HG02571 (cell line): ENCODE data around the gene PDE4D.

Experiments used
- ATAC-seq: cut with Tn5 transposase; IDR thresholded peaks from one replicate; pipeline ENCODE4 v1.9.1; 2021; ENCODE audit warnings: mild to moderate bottlenecking, moderate library complexity; ENCODE audit not compliant: unreplicated experiment

Gene PDE4D

DNA sequence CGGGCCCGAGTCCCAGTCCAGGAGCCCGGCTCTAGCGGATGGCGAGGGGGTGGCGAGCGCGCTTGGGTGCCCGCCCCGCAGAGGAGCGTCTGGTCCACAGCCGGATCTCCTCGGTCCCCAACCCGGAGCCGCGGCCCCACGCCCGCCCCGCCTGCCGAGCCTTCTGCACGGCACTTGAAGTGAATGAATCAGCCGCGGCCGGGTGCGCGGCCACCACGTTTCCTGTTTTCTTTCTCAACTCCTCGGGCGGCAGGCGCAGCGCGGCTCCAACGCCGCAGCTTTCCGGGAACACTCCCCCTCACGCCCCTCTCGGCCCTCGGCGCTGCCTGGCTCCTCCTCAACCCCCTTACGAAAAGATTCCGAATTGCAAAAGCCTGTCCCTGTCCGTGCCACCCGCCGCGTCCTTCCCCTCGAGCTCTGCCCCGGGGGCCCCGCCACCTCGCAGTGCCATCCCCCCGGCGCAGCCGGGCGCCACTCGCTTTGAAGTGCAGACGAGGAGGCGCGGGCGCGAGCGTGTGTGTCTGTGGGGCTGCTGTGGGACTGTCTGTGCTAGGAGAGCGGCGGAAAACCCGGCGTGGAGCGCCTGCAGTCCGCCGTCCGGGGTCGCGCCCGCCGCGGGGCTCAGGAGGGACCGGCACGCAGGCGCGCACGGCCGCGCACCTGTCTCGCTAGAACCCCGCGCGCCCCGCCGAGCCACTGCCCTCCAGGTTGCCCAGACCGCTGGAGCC, 854.1 kb downstream of the PDE4D start:
- ATAC-seq: peak; percentile 54

DNA sequence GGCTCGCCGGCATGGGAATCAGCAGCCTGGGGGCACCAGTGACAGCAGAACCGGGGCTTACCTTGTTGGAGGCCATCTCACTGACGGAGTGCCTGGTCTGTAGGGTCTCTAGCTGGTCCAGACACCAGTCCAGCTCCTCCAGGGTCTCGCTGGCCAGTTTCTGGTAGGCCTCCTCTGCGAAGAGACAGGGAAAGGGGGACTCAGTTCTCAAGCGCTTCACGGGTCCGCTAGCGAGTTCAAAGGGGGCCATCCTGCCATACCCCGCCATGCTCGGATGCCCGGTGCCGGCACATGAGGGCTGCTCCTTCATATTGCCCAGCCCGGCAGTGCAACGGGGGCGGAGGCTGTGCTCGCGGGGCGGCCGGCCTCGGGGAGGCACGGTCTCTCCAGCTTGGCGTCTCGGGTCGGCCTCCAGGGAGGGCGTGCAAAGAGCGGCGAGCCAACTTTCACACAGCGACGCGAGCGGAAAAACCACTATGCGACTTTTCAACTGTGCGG, 854.7 kb downstream of the PDE4D start:
- ATAC-seq: peak; percentile 40

DNA sequence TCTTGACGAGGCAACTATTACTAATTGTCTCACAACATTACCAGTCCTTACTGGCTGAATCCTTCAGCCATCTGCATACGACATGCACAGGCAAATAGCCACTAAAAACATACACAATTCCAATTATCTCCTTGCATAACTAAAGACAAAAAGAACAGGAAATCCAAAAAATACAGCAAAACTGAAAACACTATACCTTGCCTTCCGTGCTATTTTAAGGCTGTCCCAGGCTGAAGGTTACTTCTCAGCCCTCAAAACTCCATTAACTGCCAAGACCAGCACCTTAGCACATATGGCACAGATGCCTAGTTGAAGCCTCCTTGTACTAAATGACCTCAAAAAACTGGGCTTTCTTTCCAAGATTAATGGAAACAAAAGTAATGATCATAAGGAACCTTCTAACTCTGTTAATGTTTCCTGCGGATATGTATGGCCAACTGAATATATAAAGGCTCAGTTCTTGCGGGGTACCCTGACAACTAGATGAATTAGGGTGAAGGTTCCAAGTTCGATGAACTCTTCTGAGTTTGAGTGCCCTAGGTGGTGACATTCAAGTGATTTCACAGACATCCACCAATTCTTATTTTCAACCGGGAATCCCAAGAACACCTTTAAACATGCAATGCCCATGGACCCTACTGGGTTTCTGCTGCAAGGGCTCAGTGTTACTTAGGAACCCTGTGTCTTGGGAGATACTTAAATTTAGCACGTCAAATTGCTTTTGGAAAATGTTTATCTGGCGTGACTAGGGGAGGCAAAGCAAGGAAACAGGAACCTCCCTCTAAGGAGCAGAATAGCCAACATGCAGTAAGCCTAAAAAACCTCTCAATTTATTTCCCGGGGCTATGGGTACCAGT, 855.4 kb downstream of the PDE4D start:
- ATAC-seq: no peak

DNA sequence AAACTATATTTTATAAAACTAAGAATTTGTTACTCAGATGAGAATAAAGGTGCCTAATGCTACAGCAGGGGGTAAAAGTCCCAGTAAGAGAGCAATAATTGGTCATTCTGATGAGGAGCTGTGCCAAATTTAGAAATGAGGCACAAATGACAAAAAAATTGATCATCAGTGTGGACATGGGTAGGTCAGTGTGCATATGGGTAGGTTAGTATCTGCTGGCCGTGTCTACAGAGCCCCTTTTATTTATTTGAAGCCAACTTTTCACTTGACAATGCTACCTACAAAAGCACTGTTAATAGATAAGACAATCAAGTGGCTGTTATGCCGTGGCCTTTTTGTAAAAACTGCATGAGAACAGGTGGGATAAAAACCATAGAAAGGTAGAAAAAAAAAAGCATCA, 856.1 kb downstream of the PDE4D start:
- no peak for ATAC-seq

DNA sequence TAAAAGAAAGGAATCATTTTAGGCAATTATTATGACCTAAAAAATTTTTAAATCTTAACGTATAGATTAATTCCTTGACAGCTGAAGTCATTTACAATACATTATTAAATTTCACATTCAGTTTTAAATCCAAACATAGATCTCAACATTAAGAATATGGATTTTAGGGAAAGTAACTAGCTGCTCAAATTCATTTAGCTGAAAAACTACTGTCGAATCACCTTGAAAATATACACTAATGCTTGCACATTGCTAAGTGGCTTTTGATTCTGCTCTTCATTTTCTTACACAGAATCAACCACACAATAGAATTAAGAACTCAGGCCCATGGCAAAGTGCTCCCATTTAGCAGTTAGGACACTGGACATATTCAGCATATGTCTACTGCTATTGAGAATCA, 856.5 kb downstream of the PDE4D start:
- no peak for ATAC-seq

DNA sequence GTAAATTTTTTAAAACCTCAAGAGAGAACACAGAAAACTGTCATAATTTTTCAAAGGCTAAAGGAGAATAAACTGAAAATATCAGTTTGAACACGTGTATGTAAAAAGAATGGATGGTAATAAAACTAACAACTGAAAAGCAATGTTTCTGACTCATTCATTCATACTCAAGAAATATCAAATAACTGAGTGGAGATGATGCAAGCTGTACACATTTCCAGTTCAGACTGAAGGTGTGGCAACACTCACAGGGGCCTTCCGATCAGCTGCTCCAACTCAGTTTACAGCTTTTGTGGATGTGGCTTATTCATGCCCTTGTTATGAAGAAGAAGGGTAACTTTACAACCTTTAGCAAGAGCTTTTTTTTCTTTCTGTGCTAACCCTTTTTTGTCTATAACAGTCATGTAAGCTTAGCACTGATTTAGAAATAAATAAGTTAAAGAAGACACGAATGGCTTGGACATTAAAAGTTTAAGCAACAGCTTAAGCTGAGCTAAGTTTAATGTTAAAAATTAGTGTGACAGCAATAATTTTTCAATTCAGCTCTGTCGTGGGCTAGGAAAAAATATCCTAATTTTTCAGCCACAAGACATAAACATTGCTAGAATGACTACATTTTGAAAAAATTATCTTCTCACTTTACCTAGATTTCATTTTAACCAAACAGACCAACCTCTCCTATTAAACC, 857.1 kb downstream of the PDE4D start:
- ATAC-seq: no peak

DNA sequence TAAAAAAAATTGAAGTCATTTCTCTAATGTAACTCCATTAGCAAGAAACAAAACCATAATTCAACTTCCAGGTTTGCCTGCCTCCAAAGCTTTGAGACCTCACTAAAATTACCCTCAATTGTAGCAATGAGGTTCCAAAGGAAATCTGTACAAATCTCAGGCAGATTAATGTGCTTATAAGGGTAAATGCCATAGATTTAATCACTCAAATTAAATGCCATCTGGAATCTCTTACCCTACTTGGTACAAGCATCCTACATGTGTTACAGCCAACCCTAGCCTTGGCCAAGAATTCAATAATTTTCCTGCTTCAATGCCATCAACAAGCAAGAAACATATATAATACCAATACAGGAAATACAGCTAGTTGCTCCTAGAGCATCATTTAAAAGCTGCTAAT, 857.8 kb downstream of the PDE4D start:
- no peak for ATAC-seq

DNA sequence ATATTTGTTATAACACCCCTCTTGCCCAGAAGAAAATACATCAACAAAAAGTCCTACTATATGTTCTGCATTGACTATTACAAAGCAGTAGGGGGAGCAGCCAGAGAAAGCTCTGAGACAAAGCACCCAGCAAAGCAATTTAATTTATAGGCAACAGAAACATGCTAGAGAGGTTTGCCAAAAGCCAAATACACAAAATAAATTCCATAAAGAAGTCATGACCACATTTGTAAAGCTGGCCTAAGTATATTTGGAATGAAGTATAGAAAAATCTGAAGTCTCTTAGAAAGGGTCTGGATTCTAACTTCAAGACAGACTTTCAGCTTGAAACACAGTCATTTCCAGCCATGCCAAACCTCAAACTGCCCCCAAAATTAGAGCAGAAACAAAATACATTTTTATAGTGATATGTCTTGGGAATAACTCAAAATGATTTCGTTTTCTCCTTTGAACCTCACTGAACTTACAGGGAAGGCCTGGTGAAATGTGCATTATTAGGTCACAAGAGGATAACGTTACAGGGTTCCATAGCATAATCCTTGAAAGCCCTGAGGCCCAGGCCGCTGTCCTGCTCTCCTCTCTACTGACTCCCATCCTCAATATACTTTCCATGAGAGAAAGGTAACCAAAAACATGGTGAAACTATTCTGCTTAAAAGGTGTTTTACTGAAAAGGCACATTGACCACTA, 858.9 kb downstream of the PDE4D start:
- ATAC-seq: no peak

DNA sequence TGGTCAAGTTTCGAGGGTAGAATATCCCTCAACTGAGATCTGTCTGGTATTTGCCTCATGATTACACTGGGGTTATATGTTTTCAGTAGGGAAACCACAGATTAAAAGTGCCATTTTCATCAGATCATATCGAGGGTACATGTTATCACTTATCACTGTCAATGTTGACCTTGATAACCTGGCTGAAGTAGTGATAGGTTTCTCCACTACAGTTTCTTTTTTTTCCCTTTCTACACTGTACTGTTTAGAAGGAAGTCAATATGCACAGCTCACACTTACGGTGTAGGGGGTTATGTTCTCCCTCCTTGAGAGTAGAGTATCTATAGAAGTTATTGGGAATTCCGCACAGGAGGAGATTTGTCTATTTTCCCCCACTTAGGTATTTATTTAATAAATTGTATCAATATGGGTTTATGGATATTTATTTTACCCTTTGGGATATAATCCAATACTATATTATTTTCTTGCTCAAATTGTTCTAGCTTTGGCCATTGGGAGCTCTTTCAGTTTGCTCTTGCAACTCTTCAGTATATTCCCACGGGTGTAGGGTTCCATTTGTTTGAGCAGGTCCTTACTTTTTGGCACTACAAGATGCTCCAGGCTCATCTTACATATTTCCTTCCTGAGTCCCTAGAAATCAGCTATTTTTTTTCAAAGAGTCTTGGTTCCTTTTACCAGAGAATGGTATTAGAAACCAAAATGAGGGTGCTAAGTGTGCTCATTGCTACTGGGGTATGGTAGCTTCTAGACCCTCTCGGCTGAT, 866.2 kb downstream of the PDE4D start:
- ATAC-seq: no peak

DNA sequence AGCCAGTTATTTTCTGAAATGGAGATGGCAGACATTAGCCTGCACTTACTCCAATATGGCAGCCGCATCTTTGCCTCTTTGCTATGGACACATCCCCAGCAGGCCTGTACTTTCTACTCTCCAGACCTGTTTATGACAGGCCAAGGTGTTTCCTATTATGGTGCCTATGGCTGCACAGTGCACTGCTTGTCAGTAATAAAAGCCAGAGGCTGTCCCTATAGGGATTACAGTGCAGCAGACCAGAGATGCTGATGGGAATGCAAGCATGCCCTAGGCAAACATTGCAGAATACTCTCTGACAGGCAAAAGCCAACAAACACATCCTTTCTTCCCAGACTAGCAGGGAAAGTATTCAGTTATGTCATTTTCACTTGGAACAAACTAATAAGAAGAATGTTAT, 867.8 kb downstream of the PDE4D start:
- no peak for ATAC-seq

DNA sequence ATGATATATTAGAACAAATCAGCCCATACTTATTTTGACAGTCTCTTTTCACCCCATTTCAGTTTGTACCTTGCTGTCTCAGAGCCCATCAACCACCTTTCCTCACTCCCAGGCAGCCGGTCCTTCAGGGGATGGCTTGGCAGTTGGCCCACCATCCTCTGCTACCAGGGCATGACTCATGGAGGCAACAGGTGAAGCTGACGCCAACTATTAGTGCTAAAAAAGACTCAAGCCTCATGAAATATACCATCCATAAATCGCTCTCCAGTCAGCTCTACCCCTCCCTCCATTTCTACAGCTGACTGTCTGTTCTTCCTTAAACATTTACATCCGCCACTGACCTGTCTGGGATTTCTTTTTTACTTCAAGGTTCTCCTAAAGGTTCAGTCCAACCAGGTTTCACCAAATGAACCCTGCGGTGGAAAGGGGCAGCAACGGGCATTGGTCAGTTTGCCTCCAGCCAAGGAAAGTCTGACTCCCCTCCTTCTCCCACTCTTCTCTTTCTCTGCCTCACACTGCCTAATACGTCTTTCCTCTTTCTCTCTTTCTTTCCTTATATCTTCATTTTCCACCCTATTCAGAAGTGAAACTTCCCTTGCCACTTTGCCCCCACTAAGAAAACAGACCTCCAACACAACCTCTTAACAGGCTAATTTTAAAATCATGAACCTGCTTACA, 871.5 kb downstream of the PDE4D start:
- no peak for ATAC-seq

DNA sequence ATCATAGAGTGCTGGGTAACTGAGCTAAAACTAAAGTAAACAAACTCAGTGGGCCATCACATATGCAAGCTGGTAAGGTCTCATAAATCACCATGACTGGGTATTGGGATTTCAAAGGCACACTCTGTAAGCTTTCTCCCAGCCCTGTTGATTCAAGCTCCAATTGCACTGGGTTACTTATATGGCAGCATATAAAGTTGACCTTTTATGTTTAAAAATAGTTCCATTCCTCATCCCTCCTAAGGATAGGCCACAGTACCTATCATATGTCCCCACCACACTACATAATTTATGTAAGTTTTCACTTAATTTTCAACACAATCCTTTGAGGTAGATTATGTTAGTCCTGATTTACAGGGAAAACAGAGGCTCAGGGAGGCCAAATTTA, 872.2 kb downstream of the PDE4D start:
- ATAC-seq: no peak

DNA sequence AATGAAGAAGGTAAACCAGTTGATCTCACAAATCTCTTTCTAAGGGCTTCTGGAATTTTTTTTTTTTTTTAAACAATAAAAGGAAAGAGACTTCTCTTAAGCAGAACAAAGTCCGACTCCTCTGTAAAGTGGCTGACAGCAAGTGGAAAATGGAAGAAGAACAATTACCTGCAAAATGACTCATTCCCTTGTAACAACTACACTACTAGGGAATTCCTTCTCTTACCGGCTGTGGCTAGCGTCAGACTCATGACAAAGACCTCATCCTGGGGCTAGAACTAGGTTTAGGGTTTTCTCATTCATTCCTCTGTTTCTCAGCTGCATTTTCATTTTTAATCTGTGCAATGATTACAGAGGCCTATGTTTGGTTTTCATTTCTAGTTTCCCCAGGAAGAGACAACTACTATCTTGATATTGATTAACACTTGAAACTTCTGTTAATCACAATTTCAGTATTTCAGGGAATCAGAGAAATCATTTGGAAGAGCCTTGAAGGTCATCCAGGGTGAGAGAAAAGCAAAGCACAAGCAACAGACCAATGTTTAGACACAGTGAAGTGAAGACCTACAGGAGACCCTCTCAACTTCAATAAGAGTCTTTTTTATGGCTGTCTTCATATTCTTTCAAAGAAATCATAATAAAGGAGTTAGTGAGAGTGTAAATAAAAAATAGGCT, 872.8 kb downstream of the PDE4D start:
- ATAC-seq: no peak

DNA sequence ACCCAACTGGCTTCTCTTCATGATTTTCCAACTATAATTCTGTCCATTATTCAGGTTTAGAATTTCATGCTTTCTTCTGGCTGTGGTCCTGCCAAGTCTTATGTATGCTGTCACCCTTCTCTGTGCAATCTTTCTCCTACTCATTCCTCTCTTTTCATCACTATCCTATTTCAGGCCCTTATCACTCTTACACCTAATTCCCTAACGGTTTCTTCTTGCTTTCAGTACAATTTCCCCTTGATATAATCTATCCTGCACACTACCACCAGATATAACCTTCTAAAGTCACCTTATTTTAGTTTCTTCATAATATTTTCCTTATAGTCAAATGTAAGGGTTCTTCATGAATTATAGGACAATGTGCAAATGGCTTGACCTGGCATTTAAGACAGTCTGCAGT, 874.4 kb downstream of the PDE4D start:
- ATAC-seq: no peak

DNA sequence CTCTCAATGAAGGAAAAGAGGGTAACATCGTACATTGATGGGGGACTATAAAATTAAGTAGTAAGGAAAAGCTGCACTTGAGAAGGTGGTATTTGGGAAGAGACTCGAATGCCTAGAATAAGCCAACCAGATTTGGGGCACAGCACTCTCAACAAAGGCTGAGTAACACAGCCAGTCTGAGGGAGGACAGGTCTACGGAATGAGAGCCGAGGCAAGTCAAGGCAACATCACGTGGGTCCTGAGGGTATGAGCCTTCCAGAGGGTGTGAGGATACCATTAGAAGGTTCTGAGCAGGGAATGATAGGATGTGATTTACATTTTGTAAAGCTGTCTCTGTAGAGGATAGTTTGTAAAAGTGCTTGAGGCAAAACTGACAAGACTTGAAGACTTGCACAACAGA, 876.6 kb downstream of the PDE4D start:
- no peak for ATAC-seq

DNA sequence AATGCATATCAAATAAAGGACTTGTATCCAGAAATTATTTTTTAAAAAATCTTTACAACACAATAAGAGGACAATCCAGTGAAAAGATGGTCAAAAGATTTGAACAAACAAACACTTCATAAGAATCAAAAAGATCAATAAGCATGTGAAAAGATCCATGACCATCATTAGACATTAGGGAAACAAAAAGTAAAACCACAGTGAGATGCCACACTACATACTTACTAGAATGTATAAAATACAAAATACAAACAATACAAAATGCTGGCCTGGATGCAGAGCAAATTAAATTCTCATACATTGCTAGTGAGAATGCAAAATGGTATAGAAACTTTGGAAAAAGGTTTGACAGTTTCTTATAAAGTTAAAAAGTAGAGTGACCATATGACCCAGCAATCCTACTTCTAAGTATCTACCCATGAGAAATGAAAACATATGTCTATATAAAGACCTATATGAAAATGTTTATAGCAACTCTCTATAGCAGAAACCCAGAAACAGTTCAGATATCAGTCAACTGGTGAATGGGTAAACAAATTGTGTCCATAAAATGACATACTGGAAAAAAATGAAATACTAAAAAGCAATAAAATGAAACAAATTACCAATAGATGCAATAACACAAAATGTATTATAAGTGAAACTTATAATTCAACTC, 884.6 kb downstream of the PDE4D start:
- ATAC-seq: no peak

DNA sequence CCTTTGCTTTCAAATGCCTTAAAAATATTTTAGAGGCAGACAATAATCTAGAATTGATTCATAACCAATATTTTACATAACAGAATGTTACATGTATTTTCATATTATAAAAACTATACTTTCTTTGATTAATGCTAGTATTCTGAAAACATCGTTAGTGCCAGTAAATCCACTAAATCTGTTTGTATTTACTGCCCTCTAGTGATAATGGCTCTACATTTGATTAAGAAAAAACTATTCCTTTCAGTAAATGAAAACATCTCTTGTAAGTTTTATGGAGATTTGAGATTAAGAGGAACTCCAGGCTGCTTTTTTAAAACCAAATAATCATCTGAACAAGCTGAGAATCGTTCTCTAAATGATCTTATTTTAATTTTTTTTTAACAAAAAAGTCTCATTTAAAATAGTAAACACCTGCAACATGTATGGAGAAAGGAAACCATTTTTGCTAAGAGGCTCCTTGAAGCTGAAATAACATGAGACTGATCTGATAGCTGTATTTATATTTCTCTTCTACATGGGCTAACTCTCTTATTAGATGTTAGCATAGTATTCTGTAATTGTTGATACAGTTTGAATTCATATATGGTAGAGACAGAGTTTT, 886.0 kb downstream of the PDE4D start:
- no peak for ATAC-seq
